ENCODE measurements around the gene ZNF862. TPM values are rescaled to one million over a fixed set of nuclear protein-coding genes. Genes with fewer than 3 reads are reported as not detected.

The ZNF862 gene
- total RNA-seq, 1 donor, result 8.8 TPM

DNA sequence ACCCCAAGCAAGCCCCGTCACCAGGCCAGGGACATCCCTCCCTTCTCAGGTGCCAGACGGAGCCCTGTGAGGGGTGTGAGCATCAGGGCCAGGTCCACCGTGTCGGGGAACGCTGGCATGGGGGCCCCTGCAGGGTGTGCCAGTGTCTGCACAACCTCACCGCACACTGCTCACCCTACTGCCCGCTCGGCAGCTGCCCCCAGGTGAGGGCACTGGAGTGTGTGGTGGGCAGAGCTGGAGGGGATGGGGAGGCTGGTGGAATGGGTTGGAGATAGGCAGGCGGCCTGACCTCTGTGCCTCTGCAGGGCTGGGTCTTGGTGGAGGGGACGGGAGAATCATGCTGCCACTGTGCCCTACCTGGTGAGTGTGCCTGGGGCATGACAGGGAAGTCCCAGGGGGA lies 44.9 kb upstream of the ZNF862 start:
- TF ChIP-seq, protein P1, sequence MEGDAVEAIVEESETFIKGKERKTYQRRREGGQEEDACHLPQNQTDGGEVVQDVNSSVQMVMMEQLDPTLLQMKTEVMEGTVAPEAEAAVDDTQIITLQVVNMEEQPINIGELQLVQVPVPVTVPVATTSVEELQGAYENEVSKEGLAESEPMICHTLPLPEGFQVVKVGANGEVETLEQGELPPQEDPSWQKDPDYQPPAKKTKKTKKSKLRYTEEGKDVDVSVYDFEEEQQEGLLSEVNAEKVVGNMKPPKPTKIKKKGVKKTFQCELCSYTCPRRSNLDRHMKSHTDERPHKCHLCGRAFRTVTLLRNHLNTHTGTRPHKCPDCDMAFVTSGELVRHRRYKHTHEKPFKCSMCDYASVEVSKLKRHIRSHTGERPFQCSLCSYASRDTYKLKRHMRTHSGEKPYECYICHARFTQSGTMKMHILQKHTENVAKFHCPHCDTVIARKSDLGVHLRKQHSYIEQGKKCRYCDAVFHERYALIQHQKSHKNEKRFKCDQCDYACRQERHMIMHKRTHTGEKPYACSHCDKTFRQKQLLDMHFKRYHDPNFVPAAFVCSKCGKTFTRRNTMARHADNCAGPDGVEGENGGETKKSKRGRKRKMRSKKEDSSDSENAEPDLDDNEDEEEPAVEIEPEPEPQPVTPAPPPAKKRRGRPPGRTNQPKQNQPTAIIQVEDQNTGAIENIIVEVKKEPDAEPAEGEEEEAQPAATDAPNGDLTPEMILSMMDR (IDR thresholded peaks at IDR 0.05; ENCODE audit: insufficient read depth, low read length), result no peak
- no peak overlapping the region for H3K4me3 ChIP-seq (ENCODE audit: low read depth, low read length)
- DNase-seq (ENCODE audit: low read depth), result no peak

DNA sequence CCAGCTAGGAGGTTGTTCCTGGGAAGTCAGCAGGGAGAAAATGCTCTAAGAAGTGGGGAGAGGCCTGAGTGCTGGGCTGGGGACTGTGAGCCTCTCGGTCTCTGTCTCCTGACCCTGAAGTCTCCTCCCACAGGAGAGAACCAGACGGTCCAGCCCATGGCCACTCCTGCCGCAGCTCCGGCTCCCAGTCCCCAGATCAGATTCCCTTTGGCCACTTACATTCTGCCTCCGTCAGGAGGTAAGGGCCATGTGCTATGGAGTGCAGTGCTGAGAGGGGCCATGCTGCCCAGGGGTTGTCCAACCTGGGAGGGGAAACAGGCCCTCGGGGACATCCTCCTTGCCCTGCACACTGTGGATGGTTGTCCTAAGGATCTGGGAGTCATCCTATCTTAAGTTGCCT lies 43.5 kb upstream of the ZNF862 start:
- TF ChIP-seq, protein P1 (IDR thresholded peaks at IDR 0.05; ENCODE audit: insufficient read depth, low read length), result no peak
- no peak overlapping the region for H3K4me3 ChIP-seq (ENCODE audit: low read depth, low read length)
- DNase-seq (ENCODE audit: low read depth), result no peak

DNA sequence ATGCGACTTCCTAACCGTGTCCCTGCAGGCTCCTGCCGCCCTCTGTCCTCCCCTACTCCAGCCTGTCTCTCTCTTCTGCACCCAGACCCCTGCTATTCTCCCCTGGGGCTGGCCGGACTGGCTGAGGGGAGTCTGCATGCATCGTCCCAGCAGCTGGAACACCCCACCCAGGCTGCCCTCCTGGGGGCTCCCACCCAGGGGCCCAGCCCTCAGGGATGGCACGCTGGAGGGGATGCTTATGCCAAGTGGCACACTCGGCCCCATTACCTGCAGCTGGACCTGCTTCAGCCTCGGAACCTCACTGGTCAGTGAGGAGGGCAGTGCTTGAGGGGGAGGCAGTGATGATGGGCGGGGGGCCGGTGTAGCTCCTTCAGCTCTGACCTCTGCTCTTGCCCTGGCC lies 43.0 kb upstream of the ZNF862 start:
- no peak overlapping the region for H3K4me3 ChIP-seq (ENCODE audit: low read depth, low read length)
- TF ChIP-seq, protein P1 (IDR thresholded peaks at IDR 0.05; ENCODE audit: insufficient read depth, low read length), result no peak
- no peak for DNase-seq (ENCODE audit: low read depth)

DNA sequence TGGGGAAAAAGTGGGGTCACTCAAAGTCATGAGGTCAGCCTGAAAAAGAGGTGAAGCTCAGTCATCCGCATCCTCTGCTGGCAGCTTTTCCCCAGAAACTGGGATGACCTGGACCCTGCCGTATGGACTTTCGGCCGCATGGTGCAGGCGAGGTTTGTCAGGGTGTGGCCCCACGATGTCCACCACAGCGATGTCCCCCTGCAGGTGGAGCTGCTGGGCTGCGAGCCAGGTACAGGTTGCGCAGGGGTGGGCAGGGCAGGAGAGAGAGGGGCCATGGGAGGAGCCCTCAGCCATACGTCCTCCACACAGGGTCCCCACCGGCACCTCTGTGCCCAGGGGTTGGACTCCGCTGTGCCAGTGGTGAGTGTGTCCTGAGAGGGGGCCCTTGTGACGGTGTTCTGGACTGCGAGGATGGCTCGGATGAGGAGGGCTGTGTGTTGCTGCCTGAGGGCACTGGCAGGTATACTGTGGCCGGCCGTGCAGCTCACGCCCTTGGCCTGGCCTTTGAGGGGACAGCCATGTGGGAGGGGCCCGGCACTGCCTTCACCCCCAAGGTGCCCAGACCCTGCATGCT lies 41.8 kb upstream of the ZNF862 start:
- TF ChIP-seq, protein P1 (IDR thresholded peaks at IDR 0.05; ENCODE audit: insufficient read depth, low read length), result no peak
- no peak for DNase-seq (ENCODE audit: low read depth)

DNA sequence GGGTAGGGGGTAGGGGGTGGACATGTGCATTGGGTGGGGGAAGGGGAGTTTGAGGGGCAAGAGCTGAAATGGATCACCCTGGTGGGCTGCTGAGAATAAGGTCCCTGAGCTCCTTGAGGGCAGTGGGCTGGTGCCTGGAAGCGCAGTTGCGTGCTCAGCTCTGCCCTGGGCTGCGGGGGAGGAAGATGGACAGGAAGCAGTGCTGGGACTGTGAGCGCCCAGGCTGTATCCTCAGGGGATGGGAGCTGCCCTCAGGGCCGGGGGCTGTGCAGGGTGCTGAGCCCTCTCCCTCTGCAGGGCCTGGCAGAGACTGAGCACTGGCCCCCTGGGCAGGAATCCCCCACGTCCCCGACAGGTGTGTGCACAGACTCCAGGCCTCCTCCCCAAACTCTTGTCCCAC lies 40.4 kb upstream of the ZNF862 start:
- H3K4me3 ChIP-seq (ENCODE audit: low read depth, low read length), result no peak overlapping the region
- TF ChIP-seq, protein P1 (IDR thresholded peaks at IDR 0.05; ENCODE audit: insufficient read depth, low read length), result no peak
- DNase-seq (ENCODE audit: low read depth), result no peak

More for the DNA sequence above, 41.8 kb upstream of the ZNF862 start:
- H3K4me3 ChIP-seq (ENCODE audit: low read depth, low read length), result no peak overlapping the region

DNA sequence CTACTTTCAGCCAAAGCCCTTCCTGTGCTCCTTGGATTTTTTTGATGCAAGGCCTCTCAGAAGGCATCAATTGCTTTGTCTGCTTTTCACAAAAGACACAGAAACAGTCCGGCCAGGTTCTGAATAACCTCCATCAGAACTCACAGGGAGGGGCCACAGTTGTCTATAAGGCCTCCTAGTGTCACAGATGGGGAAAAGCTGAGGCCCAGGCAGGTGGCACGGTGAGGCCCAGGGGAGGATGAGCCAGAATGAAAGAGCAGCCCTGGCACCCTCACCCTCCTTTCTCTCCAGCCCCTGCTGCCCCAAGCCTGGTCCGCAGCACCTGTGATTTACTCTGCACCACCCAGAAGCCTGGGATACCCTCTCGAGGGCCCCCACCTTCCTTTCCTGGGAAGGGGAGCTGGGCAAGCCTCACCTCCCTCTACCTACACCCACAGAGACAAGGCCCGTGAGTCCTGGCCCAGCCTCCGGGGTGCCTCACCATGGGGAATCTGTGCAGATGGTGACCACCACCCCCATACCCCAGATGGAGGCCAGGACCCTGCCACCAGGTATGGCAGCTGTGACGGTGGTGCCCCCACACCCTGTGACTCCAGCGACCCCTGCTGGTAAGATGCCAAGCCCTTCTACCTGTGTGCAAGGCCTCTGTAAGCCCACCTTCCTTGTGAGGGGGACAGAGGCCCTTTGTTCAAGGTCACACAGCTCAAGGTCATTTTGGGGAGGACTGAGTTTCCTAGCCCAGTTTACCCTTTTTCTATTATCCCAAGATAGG lies 38.6 kb upstream of the ZNF862 start:
- TF ChIP-seq, protein P1 (IDR thresholded peaks at IDR 0.05; ENCODE audit: insufficient read depth, low read length), result no peak
- no peak overlapping the region for H3K4me3 ChIP-seq (ENCODE audit: low read depth, low read length)
- DNase-seq (ENCODE audit: low read depth), result no peak

Data from fibroblast of the aortic adventitia (primary cell).